ENCODE data around the gene SUCO.

Gene SUCO

DNA sequence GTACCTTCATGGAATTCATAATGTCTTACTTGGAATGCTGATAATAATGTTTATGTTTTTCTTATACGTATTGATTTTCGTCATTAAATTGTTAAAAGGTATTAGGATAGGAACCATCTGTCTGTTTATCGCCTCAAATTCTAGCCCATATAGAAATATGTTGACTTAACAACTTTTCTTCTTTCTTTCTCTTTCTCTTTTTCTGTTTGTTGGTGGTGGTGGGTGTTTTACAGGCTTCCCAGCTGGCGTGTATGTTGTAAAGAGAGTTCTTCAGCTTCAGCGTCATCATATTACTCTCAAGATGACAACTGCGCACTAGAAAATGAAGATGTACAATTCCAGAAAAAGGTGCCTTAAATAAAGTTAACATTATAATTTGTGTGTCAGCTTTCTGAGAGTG lies 18.3 kb downstream of the SUCO start:
- DNase-seq (ENCODE audit: low read depth), result no peak
- no peak overlapping the region for H3K4me3 ChIP-seq (ENCODE audit: control insufficient read depth, low read depth, low read length)
- TF ChIP-seq, protein P1, sequence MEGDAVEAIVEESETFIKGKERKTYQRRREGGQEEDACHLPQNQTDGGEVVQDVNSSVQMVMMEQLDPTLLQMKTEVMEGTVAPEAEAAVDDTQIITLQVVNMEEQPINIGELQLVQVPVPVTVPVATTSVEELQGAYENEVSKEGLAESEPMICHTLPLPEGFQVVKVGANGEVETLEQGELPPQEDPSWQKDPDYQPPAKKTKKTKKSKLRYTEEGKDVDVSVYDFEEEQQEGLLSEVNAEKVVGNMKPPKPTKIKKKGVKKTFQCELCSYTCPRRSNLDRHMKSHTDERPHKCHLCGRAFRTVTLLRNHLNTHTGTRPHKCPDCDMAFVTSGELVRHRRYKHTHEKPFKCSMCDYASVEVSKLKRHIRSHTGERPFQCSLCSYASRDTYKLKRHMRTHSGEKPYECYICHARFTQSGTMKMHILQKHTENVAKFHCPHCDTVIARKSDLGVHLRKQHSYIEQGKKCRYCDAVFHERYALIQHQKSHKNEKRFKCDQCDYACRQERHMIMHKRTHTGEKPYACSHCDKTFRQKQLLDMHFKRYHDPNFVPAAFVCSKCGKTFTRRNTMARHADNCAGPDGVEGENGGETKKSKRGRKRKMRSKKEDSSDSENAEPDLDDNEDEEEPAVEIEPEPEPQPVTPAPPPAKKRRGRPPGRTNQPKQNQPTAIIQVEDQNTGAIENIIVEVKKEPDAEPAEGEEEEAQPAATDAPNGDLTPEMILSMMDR (IDR thresholded peaks at IDR 0.05; ENCODE audit: control insufficient read depth, insufficient read depth, low read depth, low read length, missing control alignments), result no peak

GRCh38 chr1:172554915-172555314 lies 22.0 kb downstream of the SUCO start:
- no peak for DNase-seq (ENCODE audit: low read depth)
- TF ChIP-seq, protein P1 (IDR thresholded peaks at IDR 0.05; ENCODE audit: control insufficient read depth, insufficient read depth, low read depth, low read length, missing control alignments), result no peak
- no peak overlapping the region for H3K4me3 ChIP-seq (ENCODE audit: control insufficient read depth, low read depth, low read length)

DNA sequence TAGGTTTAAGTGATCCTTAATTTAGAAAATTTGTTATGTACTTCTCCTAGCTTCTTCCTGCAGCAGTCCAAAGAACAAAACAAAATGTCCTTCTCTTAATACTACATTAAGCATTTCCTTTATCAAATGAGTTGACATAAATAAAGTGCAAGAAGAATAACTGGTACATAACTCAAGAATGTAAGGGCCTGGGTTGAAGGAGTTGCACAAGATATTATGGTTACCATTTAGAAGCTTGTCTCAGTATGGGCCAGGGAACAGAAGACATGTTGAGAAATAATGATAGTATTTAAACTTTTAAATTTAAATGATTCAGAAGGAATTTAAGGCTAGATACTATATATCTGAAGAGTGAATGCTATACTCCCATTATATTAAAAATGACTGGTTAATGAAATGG lies 23.5 kb downstream of the SUCO start:
- no peak for DNase-seq (ENCODE audit: low read depth)
- TF ChIP-seq, protein P1 (IDR thresholded peaks at IDR 0.05; ENCODE audit: control insufficient read depth, insufficient read depth, low read depth, low read length, missing control alignments), result no peak
- no peak overlapping the region for H3K4me3 ChIP-seq (ENCODE audit: control insufficient read depth, low read depth, low read length)

DNA sequence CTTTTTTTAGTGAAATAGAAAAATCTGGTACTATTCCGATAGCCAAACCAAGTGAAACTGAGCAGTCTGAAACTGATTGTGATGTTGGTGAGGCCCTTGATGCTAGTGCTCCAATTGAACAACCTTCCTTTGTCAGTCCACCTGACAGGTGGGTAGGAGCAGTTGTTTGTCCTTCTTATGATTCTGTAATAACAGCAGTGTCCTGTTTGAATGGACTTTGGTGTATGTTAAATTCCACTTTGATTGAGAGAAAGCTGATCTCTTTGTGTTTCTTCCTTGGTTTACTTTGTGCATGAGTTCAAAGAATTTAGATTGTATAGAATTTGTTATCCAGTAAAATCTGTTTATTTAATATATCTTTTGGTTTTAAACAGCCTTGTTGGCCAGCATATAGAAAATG lies 24.3 kb downstream of the SUCO start:
- no peak overlapping the region for H3K4me3 ChIP-seq (ENCODE audit: control insufficient read depth, low read depth, low read length)
- TF ChIP-seq, protein P1 (IDR thresholded peaks at IDR 0.05; ENCODE audit: control insufficient read depth, insufficient read depth, low read depth, low read length, missing control alignments), result no peak
- no peak for DNase-seq (ENCODE audit: low read depth)

- no peak overlapping the region for H3K4me3 ChIP-seq (ENCODE audit: control insufficient read depth, low read depth, low read length)
- TF ChIP-seq, protein P1 (IDR thresholded peaks at IDR 0.05; ENCODE audit: control insufficient read depth, insufficient read depth, low read depth, low read length, missing control alignments), result no peak
- DNase-seq (ENCODE audit: low read depth), result no peak
Observed at GRCh38 chr1:172559572-172560210, 26.7 kb downstream of the SUCO start.

DNA sequence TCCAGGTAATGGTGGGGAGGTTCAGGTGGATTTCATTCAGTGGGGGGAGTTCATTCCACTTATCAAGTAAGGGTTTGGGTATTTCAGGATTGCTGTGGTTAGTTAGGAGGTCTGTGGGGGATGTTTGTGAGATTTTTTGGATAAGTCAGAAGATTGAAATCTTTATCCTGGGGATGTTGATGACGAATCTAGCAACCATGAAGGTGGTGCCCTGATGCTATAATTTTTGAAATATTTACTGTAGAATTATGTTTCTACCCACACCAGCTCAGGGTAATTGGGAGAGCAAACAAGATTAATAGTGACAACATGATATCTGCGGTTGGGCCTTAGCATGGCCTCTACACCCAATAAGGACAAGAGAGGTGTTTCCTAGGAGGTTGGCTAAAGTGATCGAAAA lies 28.3 kb downstream of the SUCO start:
- DNase-seq (ENCODE audit: low read depth), result no peak
- TF ChIP-seq, protein P1 (IDR thresholded peaks at IDR 0.05; ENCODE audit: control insufficient read depth, insufficient read depth, low read depth, low read length, missing control alignments), result no peak
- no peak overlapping the region for H3K4me3 ChIP-seq (ENCODE audit: control insufficient read depth, low read depth, low read length)
